Liver (tissue), 9 donors: Measurements from ENCODE around the gene POLR3H. TPM values are rescaled to one million over a fixed set of nuclear protein-coding genes. Genes with fewer than 3 reads are reported as not detected.

Experiments used
- DNase-seq: peaks from one replicate; pipeline ENCODE4 v3.0.0-alpha.2; 2017; ENCODE audit warnings: low spot score
- H3K27ac ChIP-seq, 2 donors: one replicate each; pipeline ENCODE4 v1.7.0; 2013; ENCODE audit warnings: inconsistent platforms in 2 of 2, low read length in 2 of 2, control low read depth in 1 of 2, low read depth in 1 of 2, mild to moderate bottlenecking in 1 of 2
- H3K27me3 ChIP-seq, 4 donors: one replicate each; pipeline versions ENCODE4 v1.6.1 to v1.7.0; 2013; ENCODE audit warnings: low read length in 3 of 4, inconsistent platforms in 1 of 4, mild to moderate bottlenecking in 1 of 4, moderate library complexity in 1 of 4; ENCODE audit not compliant: control insufficient read depth in 4 of 4, insufficient read depth in 4 of 4
- H3K36me3 ChIP-seq, 4 donors: one replicate each; pipeline versions ENCODE4 v1.6.1 to v1.7.0; 2013; ENCODE audit warnings: low read length in 3 of 4, mild to moderate bottlenecking in 3 of 4, low read depth in 1 of 4, moderate library complexity in 1 of 4; ENCODE audit not compliant: control insufficient read depth in 4 of 4, insufficient read depth in 3 of 4
- H3K4me1 ChIP-seq, 4 donors: one replicate each; pipeline versions ENCODE4 v1.6.1 to v1.7.0; 2013; ENCODE audit warnings: low read length in 3 of 4, mild to moderate bottlenecking in 3 of 4, moderate library complexity in 1 of 4; ENCODE audit not compliant: control insufficient read depth in 4 of 4, insufficient read depth in 4 of 4
- H3K4me3 ChIP-seq, 3 donors: one replicate each; pipeline versions ENCODE4 v1.6.1 to v1.7.0; 2013; ENCODE audit warnings: low read length in 3 of 3, control low read depth in 1 of 3, low read depth in 1 of 3, mild to moderate bottlenecking in 1 of 3
- H3K9ac ChIP-seq, 2 donors: one replicate each; pipeline ENCODE4 v1.7.0; 2013; ENCODE audit warnings: low read length in 2 of 2, mild to moderate bottlenecking in 2 of 2, moderate library complexity in 2 of 2, control low read depth in 1 of 2, low read depth in 1 of 2
- H3K9me3 ChIP-seq, 4 donors: one replicate each; pipeline versions ENCODE4 v1.6.1 to v1.7.0; 2013; ENCODE audit warnings: low read length in 3 of 4; ENCODE audit not compliant: control insufficient read depth in 4 of 4
- EGR1 ChIP-seq, 2 donors: IDR thresholded peaks; 2 replicates each; pipeline ENCODE4 v1.6.1; 2016 to 2018; ENCODE audit warnings: antibody characterized with exemption in 2 of 2, low read depth in 2 of 2
- FOXA1 ChIP-seq: IDR thresholded peaks from 2 replicates; pipeline ENCODE4 v1.6.1; 2016; ENCODE audit warnings: antibody characterized with exemption
- FOXA2 ChIP-seq: IDR thresholded peaks from 2 replicates; pipeline ENCODE4 v1.6.1; 2016; ENCODE audit warnings: antibody characterized with exemption
- GABPA ChIP-seq, 2 donors: IDR thresholded peaks in 1 of 2; conservative IDR thresholded peaks in 1 of 2; 2 replicates each; pipeline ENCODE4 v1.6.1; 2016; ENCODE audit warnings: antibody characterized with exemption in 2 of 2, mild to moderate bottlenecking in 1 of 2, moderate library complexity in 1 of 2
- HNF4A ChIP-seq, 2 donors: conservative IDR thresholded peaks; 2 replicates each; pipeline ENCODE4 v1.6.1; 2016; ENCODE audit warnings: antibody characterized with exemption in 2 of 2, mild to moderate bottlenecking in 2 of 2
- HNF4G ChIP-seq: IDR thresholded peaks from 2 replicates; pipeline ENCODE4 v1.6.1; 2016; ENCODE audit warnings: antibody characterized with exemption
- JUND ChIP-seq, 2 donors: IDR thresholded peaks; 2 replicates each; pipeline ENCODE4 v1.6.1; 2016; ENCODE audit warnings: antibody characterized with exemption in 2 of 2
- NR2F2 ChIP-seq: IDR thresholded peaks from 2 replicates; pipeline ENCODE4 v1.6.1; 2016; ENCODE audit warnings: antibody characterized with exemption
- RAD21 ChIP-seq, 2 donors: IDR thresholded peaks; 2 replicates each; pipeline ENCODE4 v1.6.1; 2016; ENCODE audit warnings: antibody characterized with exemption in 2 of 2, mild to moderate bottlenecking in 2 of 2
- RXRA ChIP-seq, 2 donors: IDR thresholded peaks; 2 replicates each; pipeline ENCODE4 v1.6.1; 2017 to 2018; ENCODE audit warnings: antibody characterized with exemption in 2 of 2, mild to moderate bottlenecking in 1 of 2
- SP1 ChIP-seq: IDR thresholded peaks from 2 replicates; pipeline ENCODE4 v1.6.1; 2018; ENCODE audit warnings: antibody characterized with exemption, mild to moderate bottlenecking
- TAF1 ChIP-seq: conservative IDR thresholded peaks from 2 replicates; pipeline ENCODE4 v1.6.1; 2016; ENCODE audit warnings: antibody characterized with exemption, mild to moderate bottlenecking
- YY1 ChIP-seq: IDR thresholded peaks from 2 replicates; pipeline ENCODE4 v1.6.1; 2016; ENCODE audit warnings: antibody characterized with exemption, mild to moderate bottlenecking
- WGBS: extraction: QIAGEN DNeasy Blood & Tissue Kit; methylation state at CpG from one replicate; pipeline ENCODE4 v1.1.7; 2013; 5-methylcytosine and 5-hydroxymethylcytosine counted together
- polyA plus RNA-seq, 2 donors: library from polyadenylated mRNA; stranded (reverse) in 1 of 2; unstranded in 1 of 2; fragments of 200-250 nt in 1 of 2; fragments of >200 nt in 1 of 2; fragmentation: Nextera tagmentation in 1 of 2; extraction: Ambion mirVana in 1 of 2; gene quantifications; one replicate each; pipeline versions ENCODE4 v1.2.1 to v1.2.3, GENCODE V29; 2013 to 2015
- total RNA-seq, 2 donors: library from RNA; depleted of rRNA; stranded (reverse); fragments of >200 nt; gene quantifications; one replicate each; pipeline ENCODE4 v1.2.3, GENCODE V29; 2014
- TF ChIP-seq, protein P1 (sequence below): IDR thresholded peaks from 2 replicates; pipeline ENCODE4 v1.6.1; 2016; ENCODE audit warnings: antibody characterized with exemption
- TF ChIP-seq, protein P2 (sequence below): IDR thresholded peaks from 2 replicates; pipeline ENCODE4 v1.6.1; 2016; ENCODE audit warnings: antibody characterized with exemption
- TF ChIP-seq, protein P3 (sequence below): IDR thresholded peaks from 2 replicates; pipeline ENCODE4 v1.6.1; 2016; ENCODE audit warnings: antibody characterized with exemption, mild to moderate bottlenecking
- TF ChIP-seq, protein P4 (sequence below): fragments of 150-350 bp; IDR thresholded peaks from 2 replicates; pipeline ENCODE4 v1.5.1; 2017; ENCODE audit warnings: improper control_type of control experiment, low read depth, low read length; ENCODE audit not compliant: missing input control
- TF ChIP-seq, protein P5 (sequence below): IDR thresholded peaks from 2 replicates; pipeline ENCODE4 v1.6.1; 2016; ENCODE audit warnings: antibody characterized with exemption
- donor health status: healthy.
- donor health status: healthy.
- donor health status: healthy.
- donor health status: healthy.
- donor health status: healthy.

POLR3H gene
- total and polyA plus RNA-seq, 4 donors, result 11.7 to 37.7 (median 27.1) TPM

GRCh38 chr22:41488076-41488475 is 56.2 kb downstream of the POLR3H start:
- no peaks in the 10 kb centered on the region for H3K27me3 ChIP-seq
- H3K4me3 ChIP-seq, result no peak overlapping the region
- no peak overlapping the region for H3K9ac ChIP-seq
- TF ChIP-seq FOXA2, result no peak
- no peak for TF ChIP-seq SP1
- TF ChIP-seq, protein P1, sequence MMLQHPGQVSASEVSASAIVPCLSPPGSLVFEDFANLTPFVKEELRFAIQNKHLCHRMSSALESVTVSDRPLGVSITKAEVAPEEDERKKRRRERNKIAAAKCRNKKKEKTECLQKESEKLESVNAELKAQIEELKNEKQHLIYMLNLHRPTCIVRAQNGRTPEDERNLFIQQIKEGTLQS, result no peak
- no peak for TF ChIP-seq TAF1
- TF ChIP-seq YY1, result no peak
- TF ChIP-seq, protein P2, sequence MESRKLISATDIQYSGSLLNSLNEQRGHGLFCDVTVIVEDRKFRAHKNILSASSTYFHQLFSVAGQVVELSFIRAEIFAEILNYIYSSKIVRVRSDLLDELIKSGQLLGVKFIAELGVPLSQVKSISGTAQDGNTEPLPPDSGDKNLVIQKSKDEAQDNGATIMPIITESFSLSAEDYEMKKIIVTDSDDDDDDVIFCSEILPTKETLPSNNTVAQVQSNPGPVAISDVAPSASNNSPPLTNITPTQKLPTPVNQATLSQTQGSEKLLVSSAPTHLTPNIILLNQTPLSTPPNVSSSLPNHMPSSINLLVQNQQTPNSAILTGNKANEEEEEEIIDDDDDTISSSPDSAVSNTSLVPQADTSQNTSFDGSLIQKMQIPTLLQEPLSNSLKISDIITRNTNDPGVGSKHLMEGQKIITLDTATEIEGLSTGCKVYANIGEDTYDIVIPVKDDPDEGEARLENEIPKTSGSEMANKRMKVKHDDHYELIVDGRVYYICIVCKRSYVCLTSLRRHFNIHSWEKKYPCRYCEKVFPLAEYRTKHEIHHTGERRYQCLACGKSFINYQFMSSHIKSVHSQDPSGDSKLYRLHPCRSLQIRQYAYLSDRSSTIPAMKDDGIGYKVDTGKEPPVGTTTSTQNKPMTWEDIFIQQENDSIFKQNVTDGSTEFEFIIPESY, result no peak
- TF ChIP-seq JUND (IDR thresholded peaks at IDR 0.05), result no peak
- TF ChIP-seq HNF4G, result no peak
- no peak for TF ChIP-seq HNF4A (conservative IDR thresholded peaks at IDR 0.05)
- TF ChIP-seq, protein P3, sequence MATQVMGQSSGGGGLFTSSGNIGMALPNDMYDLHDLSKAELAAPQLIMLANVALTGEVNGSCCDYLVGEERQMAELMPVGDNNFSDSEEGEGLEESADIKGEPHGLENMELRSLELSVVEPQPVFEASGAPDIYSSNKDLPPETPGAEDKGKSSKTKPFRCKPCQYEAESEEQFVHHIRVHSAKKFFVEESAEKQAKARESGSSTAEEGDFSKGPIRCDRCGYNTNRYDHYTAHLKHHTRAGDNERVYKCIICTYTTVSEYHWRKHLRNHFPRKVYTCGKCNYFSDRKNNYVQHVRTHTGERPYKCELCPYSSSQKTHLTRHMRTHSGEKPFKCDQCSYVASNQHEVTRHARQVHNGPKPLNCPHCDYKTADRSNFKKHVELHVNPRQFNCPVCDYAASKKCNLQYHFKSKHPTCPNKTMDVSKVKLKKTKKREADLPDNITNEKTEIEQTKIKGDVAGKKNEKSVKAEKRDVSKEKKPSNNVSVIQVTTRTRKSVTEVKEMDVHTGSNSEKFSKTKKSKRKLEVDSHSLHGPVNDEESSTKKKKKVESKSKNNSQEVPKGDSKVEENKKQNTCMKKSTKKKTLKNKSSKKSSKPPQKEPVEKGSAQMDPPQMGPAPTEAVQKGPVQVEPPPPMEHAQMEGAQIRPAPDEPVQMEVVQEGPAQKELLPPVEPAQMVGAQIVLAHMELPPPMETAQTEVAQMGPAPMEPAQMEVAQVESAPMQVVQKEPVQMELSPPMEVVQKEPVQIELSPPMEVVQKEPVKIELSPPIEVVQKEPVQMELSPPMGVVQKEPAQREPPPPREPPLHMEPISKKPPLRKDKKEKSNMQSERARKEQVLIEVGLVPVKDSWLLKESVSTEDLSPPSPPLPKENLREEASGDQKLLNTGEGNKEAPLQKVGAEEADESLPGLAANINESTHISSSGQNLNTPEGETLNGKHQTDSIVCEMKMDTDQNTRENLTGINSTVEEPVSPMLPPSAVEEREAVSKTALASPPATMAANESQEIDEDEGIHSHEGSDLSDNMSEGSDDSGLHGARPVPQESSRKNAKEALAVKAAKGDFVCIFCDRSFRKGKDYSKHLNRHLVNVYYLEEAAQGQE, result no peak
- TF ChIP-seq NR2F2, result no peak
- no peak for TF ChIP-seq RXRA (IDR thresholded peaks at IDR 0.05)
- TF ChIP-seq, protein P4, sequence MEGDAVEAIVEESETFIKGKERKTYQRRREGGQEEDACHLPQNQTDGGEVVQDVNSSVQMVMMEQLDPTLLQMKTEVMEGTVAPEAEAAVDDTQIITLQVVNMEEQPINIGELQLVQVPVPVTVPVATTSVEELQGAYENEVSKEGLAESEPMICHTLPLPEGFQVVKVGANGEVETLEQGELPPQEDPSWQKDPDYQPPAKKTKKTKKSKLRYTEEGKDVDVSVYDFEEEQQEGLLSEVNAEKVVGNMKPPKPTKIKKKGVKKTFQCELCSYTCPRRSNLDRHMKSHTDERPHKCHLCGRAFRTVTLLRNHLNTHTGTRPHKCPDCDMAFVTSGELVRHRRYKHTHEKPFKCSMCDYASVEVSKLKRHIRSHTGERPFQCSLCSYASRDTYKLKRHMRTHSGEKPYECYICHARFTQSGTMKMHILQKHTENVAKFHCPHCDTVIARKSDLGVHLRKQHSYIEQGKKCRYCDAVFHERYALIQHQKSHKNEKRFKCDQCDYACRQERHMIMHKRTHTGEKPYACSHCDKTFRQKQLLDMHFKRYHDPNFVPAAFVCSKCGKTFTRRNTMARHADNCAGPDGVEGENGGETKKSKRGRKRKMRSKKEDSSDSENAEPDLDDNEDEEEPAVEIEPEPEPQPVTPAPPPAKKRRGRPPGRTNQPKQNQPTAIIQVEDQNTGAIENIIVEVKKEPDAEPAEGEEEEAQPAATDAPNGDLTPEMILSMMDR, result no peak
- TF ChIP-seq FOXA1, result no peak
- no peak for TF ChIP-seq GABPA (IDR thresholded peaks at IDR 0.05 in 1 of 2, conservative IDR thresholded peaks at IDR 0.05 in 1 of 2)
- TF ChIP-seq, protein P5, sequence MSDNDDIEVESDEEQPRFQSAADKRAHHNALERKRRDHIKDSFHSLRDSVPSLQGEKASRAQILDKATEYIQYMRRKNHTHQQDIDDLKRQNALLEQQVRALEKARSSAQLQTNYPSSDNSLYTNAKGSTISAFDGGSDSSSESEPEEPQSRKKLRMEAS, result no peak
- TF ChIP-seq EGR1 (IDR thresholded peaks at IDR 0.05; ENCODE audit: low read depth in 2 of 2), result no peak
- TF ChIP-seq RAD21 (IDR thresholded peaks at IDR 0.05), result no peak
- H3K9me3 ChIP-seq, result no peaks in the 10 kb centered on the region
- H3K4me1 ChIP-seq, result peaks cover 2 to 21% (median 14%) of the 10 kb centered on the region in 4 donors
- H3K36me3 ChIP-seq, result no peaks in the 10 kb centered on the region
- no peak for DNase-seq
- H3K27ac ChIP-seq, result no peak overlapping the region
- WGBS, result 92% methylated on average over 4 of the region's 4 CpGs
